Vagina (tissue), 2 donors: ENCODE results near the gene ZNF831. TPM values are rescaled to one million over a fixed set of nuclear protein-coding genes. Genes with fewer than 3 reads are reported as not detected.

Experiments used
- DNase-seq, 2 donors: peaks; one replicate each; pipeline ENCODE4 v3.0.0-alpha.2; 2017; ENCODE audit errors: extremely low spot score in 2 of 2
- H3K27ac ChIP-seq: fragments of 200-600 bp; sonication (generic); one replicate; pipeline ENCODE4 v1.5.1; 2019
- H3K27me3 ChIP-seq: fragments of 200-600 bp; sonication (generic); one replicate; pipeline ENCODE4 v1.5.1; 2019
- H3K36me3 ChIP-seq, 2 donors: fragments of 200-600 bp; sonication (generic); one replicate each; pipeline ENCODE4 v1.5.1; 2017 to 2019
- H3K4me1 ChIP-seq: fragments of 200-600 bp; sonication (generic); one replicate; pipeline ENCODE4 v1.5.1; 2019
- H3K4me3 ChIP-seq, 2 donors: fragments of 200-600 bp; sonication (generic); 1 replicate in 1 of 2; 2 replicates in 1 of 2; pipeline ENCODE4 v1.5.1; 2016 to 2019
- H3K9me3 ChIP-seq: fragments of 200-600 bp; sonication (generic); one replicate; pipeline ENCODE4 v1.5.1; 2019
- POLR2A ChIP-seq, 2 donors: fragments of 450-650 bp; IDR thresholded peaks; one replicate each; pipeline ENCODE4 v1.6.1; 2017; ENCODE audit warnings: antibody characterized with exemption in 2 of 2, mild to moderate bottlenecking in 2 of 2, moderate library complexity in 2 of 2
- POLR2AphosphoS5 ChIP-seq, 2 donors: sonication (generic); formaldehyde crosslinking; IDR thresholded peaks; one replicate each; pipeline ENCODE4 v1.9.0; 2017; ENCODE audit warnings: antibody characterized with exemption in 2 of 2, mild to moderate bottlenecking in 2 of 2, low read depth in 1 of 2; ENCODE audit not compliant: insufficient read depth in 1 of 2
- intact Hi-C: fragments of 100-400 bp; cut with DNase I; formaldehyde crosslinking; loops from one replicate; pipeline ENCODE4 v1.15.1; 2023
- total RNA-seq: library from RNA; depleted of rRNA; stranded (reverse); fragments of >200 nt; gene quantifications from one replicate; pipeline ENCODE4 v1.2.3, GENCODE V29; 2016
- TF ChIP-seq, protein P1 (sequence below), 3 experiments: fragments of 450-650 bp in 2 of 3; fragments of 200-600 bp in 1 of 3; sonication (generic) in 1 of 3; IDR thresholded peaks; one replicate each; pipeline ENCODE4 v1.5.1; 2017 to 2019; ENCODE audit warnings: antibody characterized with exemption in 3 of 3, mild to moderate bottlenecking in 2 of 3, moderate library complexity in 2 of 3

The ZNF831 gene
- total RNA-seq, 1 donor from 2014 or later = 2.2 TPM

DNA sequence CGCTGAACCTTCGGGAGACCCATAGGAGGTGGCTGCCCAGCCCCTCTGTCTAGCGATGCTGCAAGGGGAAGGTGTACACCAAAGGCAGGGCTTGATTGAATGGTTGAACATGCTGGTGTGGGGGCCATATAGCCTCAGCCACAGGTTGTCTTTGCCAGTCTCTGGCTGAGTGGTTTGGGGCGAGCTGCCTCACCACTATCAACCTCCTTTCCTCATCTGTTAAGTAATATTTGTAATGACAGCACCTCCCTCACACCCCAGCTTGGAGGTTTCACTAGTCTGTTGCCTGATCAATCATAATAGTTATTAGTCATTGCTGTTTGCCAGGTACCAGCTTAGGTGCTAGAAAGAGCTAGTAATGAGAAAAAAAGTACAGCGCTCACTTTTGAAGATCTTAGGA, 11.8 kb upstream of the ZNF831 start:
- Histone ChIP-seq H3K4me3 (no peak overlapping the region), H3K27ac (no peak overlapping the region), H3K36me3 (no peaks in the 10 kb centered on the region), H3K4me1 (peaks cover 64% of the 10 kb centered on the region), H3K27me3 (no peaks in the 10 kb centered on the region), H3K9me3 (no peaks in the 10 kb centered on the region)
- intact Hi-C loops = no loop called here
- TF ChIP-seq POLR2A (IDR thresholded peaks at IDR 0.05) (no peak), POLR2AphosphoS5 (IDR thresholded peaks at IDR 0.05; ENCODE audit: insufficient read depth in 1 of 2, low read depth in 1 of 2) (no peak)
- TF ChIP-seq, protein P1, sequence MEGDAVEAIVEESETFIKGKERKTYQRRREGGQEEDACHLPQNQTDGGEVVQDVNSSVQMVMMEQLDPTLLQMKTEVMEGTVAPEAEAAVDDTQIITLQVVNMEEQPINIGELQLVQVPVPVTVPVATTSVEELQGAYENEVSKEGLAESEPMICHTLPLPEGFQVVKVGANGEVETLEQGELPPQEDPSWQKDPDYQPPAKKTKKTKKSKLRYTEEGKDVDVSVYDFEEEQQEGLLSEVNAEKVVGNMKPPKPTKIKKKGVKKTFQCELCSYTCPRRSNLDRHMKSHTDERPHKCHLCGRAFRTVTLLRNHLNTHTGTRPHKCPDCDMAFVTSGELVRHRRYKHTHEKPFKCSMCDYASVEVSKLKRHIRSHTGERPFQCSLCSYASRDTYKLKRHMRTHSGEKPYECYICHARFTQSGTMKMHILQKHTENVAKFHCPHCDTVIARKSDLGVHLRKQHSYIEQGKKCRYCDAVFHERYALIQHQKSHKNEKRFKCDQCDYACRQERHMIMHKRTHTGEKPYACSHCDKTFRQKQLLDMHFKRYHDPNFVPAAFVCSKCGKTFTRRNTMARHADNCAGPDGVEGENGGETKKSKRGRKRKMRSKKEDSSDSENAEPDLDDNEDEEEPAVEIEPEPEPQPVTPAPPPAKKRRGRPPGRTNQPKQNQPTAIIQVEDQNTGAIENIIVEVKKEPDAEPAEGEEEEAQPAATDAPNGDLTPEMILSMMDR (IDR thresholded peaks at IDR 0.05) = no peak
- DNase-seq = peak in 1 of 2 donors; percentile 55

DNA sequence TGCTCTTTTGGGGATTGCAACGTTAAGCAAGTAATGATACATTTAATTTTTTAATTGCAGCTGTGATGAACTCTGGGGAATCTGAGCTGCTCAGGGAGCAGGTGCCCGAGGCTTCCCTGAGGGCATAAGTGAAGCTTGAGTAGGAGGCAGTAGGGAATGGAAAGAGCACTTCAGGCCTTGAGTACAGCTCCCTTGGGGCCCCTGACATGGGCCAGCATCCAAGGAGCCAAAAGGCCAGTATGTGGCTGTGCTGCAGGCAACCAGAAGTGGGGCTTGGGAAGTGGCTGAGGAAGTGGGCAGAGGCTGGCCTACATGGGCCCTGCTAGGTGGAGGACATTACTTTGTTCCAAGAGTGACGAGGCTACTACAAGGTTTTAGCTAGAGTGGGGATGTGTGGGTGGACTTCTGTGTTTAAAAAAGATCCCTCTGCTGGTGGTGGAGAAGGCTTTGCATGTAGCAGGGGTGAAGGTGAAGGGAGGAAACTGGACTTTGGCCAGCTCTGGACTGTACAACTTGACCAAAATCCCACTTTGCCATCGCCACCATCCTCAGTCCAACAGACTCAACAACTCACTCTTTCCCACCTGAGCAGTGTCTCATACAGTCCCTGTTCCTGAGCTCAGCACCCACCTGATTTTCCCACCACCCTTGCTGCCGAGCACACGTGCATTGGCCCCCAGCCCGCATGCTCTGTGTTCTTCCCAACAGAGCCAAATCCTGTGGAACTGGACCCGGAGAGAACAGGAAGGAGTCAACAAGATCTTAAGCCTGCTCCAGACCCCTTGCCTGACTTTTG, 10.9 kb upstream of the ZNF831 start:
- intact Hi-C loops = no loop called here
- no peak for TF ChIP-seq POLR2AphosphoS5 (IDR thresholded peaks at IDR 0.05; ENCODE audit: insufficient read depth in 1 of 2, low read depth in 1 of 2)
- TF ChIP-seq, protein P1 (IDR thresholded peaks at IDR 0.05) = no peak
- TF ChIP-seq POLR2A (IDR thresholded peaks at IDR 0.05) = no peak
- H3K9me3 ChIP-seq = no peaks in the 10 kb centered on the region
- H3K4me1 ChIP-seq = peaks cover 59% of the 10 kb centered on the region
- no peak overlapping the region for H3K4me3 ChIP-seq
- H3K36me3 ChIP-seq = no peaks in the 10 kb centered on the region
- no peaks in the 10 kb centered on the region for H3K27me3 ChIP-seq
- H3K27ac ChIP-seq = no peak overlapping the region
- peak in 1 of 2 donors; percentile 64 for DNase-seq

DNA sequence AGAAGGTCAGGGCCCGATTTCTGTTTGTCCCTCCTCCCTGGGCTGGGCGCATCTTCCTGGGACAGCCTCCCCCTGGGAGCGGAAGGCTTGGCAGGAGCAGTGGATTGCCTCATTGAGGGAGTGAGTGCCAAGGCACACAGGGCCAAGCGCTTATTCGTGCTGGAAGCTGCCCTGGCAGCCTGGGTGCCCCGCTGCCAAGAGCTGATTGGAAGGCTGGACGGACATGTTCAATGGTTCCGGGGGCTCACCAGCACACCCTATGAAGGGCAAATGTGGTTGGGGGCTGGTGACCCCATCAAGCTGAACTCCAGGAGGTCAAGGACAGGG, 10.3 kb upstream of the ZNF831 start:
- DNase-seq = peak in 1 of 2 donors; percentile 89
- intact Hi-C loops = no loop called here
- Histone ChIP-seq H3K4me3 (no peak overlapping the region), H3K9me3 (no peaks in the 10 kb centered on the region), H3K4me1 (peaks cover 60% of the 10 kb centered on the region), H3K27me3 (no peaks in the 10 kb centered on the region), H3K27ac (no peak overlapping the region), H3K36me3 (no peaks in the 10 kb centered on the region)
- peak; percentile 40 to 53 for TF ChIP-seq POLR2AphosphoS5 (IDR thresholded peaks at IDR 0.05; ENCODE audit: insufficient read depth in 1 of 2, low read depth in 1 of 2)
- TF ChIP-seq, protein P1 (IDR thresholded peaks at IDR 0.05) = no peak

DNA sequence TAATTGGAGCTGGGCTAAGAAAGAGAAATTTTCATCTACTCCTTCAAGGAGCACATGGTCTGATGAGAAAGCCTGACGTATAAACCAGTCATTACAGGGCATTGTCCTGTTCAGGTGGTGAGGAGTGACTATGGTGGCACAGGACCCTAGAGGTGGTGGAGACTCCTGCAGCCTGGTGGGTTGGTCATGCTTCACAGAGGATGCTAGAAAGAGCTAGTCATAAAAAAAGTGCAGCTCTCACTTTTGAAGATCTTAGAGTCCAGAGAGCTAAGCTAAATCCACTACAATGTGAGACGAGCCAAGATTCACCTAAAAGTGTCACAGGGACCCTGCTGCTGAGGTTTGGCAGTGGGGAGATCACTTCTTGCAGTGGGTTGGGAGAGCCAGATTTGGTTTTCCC, 9.8 kb upstream of the ZNF831 start:
- H3K27ac ChIP-seq = no peak overlapping the region
- H3K9me3 ChIP-seq = no peaks in the 10 kb centered on the region
- intact Hi-C loops = no loop called here

More for the DNA sequence above, 9.8 kb upstream of the ZNF831 start:
- Histone ChIP-seq H3K36me3 (no peaks in the 10 kb centered on the region), H3K4me3 (no peak overlapping the region), H3K4me1 (peaks cover 61% of the 10 kb centered on the region), H3K27me3 (no peaks in the 10 kb centered on the region)
- TF ChIP-seq, protein P1 (IDR thresholded peaks at IDR 0.05) = no peak
- peak in 1 of 2 donors; percentile 88 for DNase-seq
